Amniotic stem cell (primary cell): ENCODE data around the gene MAD1L1.

Experiments
- DNase-seq: peaks from one replicate; lab custom pipeline; 2025; lab: John Stamatoyannopoulos, UW

MAD1L1 gene

DNA sequence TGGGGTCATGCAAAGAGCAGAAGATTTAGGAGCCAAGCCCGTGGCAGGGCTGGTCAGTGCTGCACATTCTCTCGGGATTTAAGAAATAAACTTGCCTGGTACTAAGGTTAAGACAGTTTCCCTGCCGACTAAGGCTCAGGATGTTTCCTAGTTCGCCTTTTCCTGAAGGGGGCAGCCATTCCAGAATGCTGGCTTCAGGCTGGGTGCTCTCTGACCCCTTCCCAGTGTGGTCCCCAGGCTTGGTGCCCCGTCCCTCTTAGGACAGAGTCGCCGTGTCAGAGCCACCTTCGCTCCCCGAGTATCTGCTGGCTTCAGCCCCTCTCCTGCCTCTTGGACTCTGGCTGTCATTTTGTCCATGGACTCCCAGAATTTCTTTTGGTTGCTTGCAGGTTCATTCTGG is 445.5 kb downstream of the MAD1L1 start:
- no peak for DNase-seq

GRCh38 chr7:1785839-1786238 is 446.9 kb downstream of the MAD1L1 start:
- DNase-seq, result no peak

DNA sequence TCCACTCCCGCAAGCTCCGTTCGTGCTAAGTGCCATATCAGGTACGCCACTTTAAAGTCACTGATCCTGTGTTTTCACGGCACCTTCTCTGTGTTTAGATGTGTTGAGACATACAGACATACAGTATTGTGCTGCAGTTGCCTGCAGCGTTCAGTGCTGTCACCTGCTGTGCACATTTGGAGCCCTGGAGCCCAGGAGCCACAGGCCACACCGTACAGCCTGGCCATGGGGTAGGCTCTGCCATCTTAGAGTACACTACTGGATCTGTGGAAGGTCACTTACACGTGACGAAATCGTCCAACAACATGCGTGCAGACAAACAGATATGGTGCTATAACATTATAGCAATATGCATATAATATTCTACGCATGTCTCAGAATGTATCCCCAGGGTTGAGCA is 451.4 kb downstream of the MAD1L1 start:
- DNase-seq, result no peak

DNA sequence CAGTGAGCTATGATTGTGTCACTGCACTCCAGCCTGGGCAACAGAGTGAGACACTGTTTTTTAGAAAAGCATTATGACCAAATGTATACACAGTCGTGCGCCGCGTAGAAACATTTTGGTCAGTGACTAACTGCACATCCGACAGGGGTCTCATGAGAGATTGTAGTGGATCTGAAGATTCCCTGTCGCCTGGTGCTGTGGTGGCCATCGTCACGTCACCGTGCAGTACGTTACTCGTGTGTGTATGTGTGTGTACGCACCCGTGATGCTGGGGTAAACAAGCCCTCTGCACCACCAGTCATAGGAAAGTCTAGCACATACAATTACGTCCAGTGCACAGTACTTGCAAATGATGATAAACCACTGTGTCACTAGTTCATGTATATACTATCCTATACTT is 453.3 kb downstream of the MAD1L1 start:
- DNase-seq, result no peak

GRCh38 chr7:1777122-1777521 is 455.6 kb downstream of the MAD1L1 start:
- DNase-seq, result no peak

DNA sequence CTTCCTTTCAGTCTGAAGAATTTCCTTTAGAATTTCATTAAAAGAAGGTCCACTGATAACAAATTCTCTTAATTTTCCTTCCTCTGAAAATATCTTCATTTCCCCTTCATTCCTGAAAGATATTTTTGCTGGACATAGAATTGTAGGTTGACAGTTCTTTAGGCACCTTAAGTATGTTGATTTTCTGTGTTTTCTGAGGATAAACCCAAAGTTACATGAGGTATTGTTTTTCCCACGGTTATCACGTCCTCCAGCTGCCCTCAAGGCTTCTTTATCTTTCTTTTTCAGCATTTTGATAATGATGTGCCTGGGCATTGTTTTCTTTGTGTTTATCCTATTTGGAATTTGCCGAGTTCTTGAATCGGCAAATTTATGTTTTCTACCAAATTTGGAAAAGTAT is 457.4 kb downstream of the MAD1L1 start:
- no peak for DNase-seq

DNA sequence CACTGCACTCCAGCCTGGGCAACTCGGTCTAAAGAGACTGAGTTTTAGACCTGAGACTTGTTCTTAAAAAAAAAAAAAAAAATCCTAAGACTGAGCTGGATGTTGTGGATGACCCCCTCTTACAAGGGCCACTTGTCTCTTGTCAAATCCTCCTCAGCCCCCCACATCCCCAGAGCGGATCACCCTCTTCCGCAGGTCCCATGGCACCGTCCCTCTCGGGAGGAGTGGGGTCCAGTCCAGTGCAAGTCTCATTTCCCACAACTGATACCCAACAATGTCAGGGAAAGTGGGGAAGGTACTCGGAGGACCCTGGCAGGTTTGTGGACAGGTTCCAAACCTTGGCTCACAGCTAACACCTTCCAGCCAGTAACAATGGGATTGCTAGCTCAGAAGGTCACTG is 462.4 kb downstream of the MAD1L1 start:
- DNase-seq, result no peak

- no peak for DNase-seq
Observed at GRCh38 chr7:1769286-1770200, 463.2 kb downstream of the MAD1L1 start.

DNA sequence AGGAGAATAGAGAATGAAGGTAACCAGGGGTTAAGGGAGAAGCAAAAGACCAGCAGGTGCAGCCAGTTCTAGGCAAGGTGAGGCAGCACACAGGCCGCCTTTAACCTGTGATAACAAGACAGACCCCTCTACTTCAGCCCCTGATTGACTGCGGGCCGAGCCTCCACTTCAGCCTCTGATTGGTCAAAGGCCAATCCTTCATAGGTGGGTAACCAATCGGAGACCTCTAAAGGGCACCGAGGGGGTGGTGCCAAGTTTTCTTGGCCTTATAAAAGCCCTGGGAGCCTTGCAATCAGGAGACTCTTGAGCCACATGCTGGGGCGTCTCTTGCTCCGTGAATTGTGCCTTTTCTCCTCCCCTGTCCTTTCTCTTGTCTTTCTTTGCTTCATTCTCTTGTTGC is 463.9 kb downstream of the MAD1L1 start:
- no peak for DNase-seq

- no peak for DNase-seq
Observed at GRCh38 chr7:1767524-1767923, 465.2 kb downstream of the MAD1L1 start.
